IPS-20b (cell line): ENCODE measurements around the gene PTRH2.

Experiments used
- H3K27ac ChIP-seq: one replicate; pipeline ENCODE4 v1.5.1; 2013; ENCODE audit warnings: low read length
- H3K27me3 ChIP-seq: 2 replicates; pipeline ENCODE4 v1.6.1; 2013; ENCODE audit warnings: mild to moderate bottlenecking, low read length, inconsistent platforms; ENCODE audit not compliant: insufficient read depth
- H3K36me3 ChIP-seq: 2 replicates; pipeline ENCODE4 v1.6.1; 2013; ENCODE audit warnings: low read depth, mild to moderate bottlenecking, inconsistent platforms, low read length, moderate library complexity; ENCODE audit not compliant: insufficient read depth
- H3K4me1 ChIP-seq: 2 replicates; pipeline ENCODE4 v1.6.1; 2013; ENCODE audit warnings: mild to moderate bottlenecking, control low read depth, inconsistent platforms, low read length, moderate library complexity; ENCODE audit not compliant: insufficient read depth
- H3K4me3 ChIP-seq: 2 replicates; pipeline ENCODE4 v1.5.1; 2013; ENCODE audit warnings: mild to moderate bottlenecking, low read length, inconsistent platforms
- H3K9ac ChIP-seq: 2 replicates; pipeline ENCODE4 v1.6.1; 2013; ENCODE audit warnings: low read depth, mild to moderate bottlenecking, inconsistent platforms, low read length, moderate library complexity
- H3K9me3 ChIP-seq: 2 replicates; pipeline ENCODE4 v1.6.1; 2013; ENCODE audit warnings: mild to moderate bottlenecking, low read depth, low read length, inconsistent platforms; ENCODE audit not compliant: insufficient read depth

PTRH2 gene

GRCh38 chr17:59743842-59744241 is 36.6 kb upstream of the PTRH2 start:
- H3K27me3 ChIP-seq: no peaks in the 10 kb centered on the region
- H3K9me3 ChIP-seq: peaks cover 9% of the 10 kb centered on the region
- no peaks in the 10 kb centered on the region for H3K4me1 ChIP-seq

GRCh38 chr17:59737324-59737723 is 30.1 kb upstream of the PTRH2 start:
- Histone ChIP-seq H3K36me3 (peaks cover 10% of the 10 kb centered on the region), H3K9ac (no peak overlapping the region), H3K9me3 (no peaks in the 10 kb centered on the region)

More at GRCh38 chr17:59743842-59744241, 36.6 kb upstream of the PTRH2 start:
- Histone ChIP-seq H3K36me3 (peaks cover 6% of the 10 kb centered on the region), H3K4me3 (no peak overlapping the region), H3K9ac (no peak overlapping the region), H3K27ac (no peak overlapping the region)

GRCh38 chr17:59734226-59734625 is 27.0 kb upstream of the PTRH2 start:
- no peak overlapping the region for H3K9ac ChIP-seq
- H3K36me3 ChIP-seq: peaks cover 10% of the 10 kb centered on the region
- H3K27ac ChIP-seq: no peak overlapping the region
- H3K4me1 ChIP-seq: no peaks in the 10 kb centered on the region
- no peak overlapping the region for H3K4me3 ChIP-seq
- H3K9me3 ChIP-seq: no peaks in the 10 kb centered on the region
- H3K27me3 ChIP-seq: no peaks in the 10 kb centered on the region

More at GRCh38 chr17:59737324-59737723, 30.1 kb upstream of the PTRH2 start:
- Histone ChIP-seq H3K27ac (no peak overlapping the region), H3K27me3 (no peaks in the 10 kb centered on the region), H3K4me3 (no peak overlapping the region), H3K4me1 (no peaks in the 10 kb centered on the region)

GRCh38 chr17:59733697-59734096 is 26.5 kb upstream of the PTRH2 start:
- peaks cover 10% of the 10 kb centered on the region for H3K36me3 ChIP-seq

GRCh38 chr17:59730268-59730834 is 23.1 kb upstream of the PTRH2 start:
- Histone ChIP-seq H3K9ac (no peak overlapping the region), H3K9me3 (no peaks in the 10 kb centered on the region), H3K27me3 (no peaks in the 10 kb centered on the region), H3K36me3 (peaks cover 3% of the 10 kb centered on the region), H3K4me3 (no peak overlapping the region), H3K27ac (no peak overlapping the region), H3K4me1 (no peaks in the 10 kb centered on the region)

More at GRCh38 chr17:59733697-59734096, 26.5 kb upstream of the PTRH2 start:
- Histone ChIP-seq H3K9ac (no peak overlapping the region), H3K4me3 (no peak overlapping the region), H3K4me1 (no peaks in the 10 kb centered on the region), H3K9me3 (no peaks in the 10 kb centered on the region), H3K27ac (no peak overlapping the region), H3K27me3 (no peaks in the 10 kb centered on the region)

GRCh38 chr17:59727817-59728533 is 20.7 kb upstream of the PTRH2 start:
- Histone ChIP-seq H3K27me3 (no peaks in the 10 kb centered on the region), H3K9me3 (no peaks in the 10 kb centered on the region), H3K9ac (no peak overlapping the region), H3K4me1 (peaks cover 7% of the 10 kb centered on the region), H3K4me3 (no peak overlapping the region), H3K36me3 (no peaks in the 10 kb centered on the region), H3K27ac (no peak overlapping the region)

GRCh38 chr17:59725691-59726090 is 18.5 kb upstream of the PTRH2 start:
- Histone ChIP-seq H3K4me1 (peaks cover 7% of the 10 kb centered on the region), H3K27ac (no peak overlapping the region), H3K9ac (no peak overlapping the region), H3K9me3 (no peaks in the 10 kb centered on the region), H3K27me3 (no peaks in the 10 kb centered on the region), H3K4me3 (no peak overlapping the region), H3K36me3 (no peaks in the 10 kb centered on the region)

- no peaks in the 10 kb centered on the region for H3K27me3 ChIP-seq
- H3K9ac ChIP-seq: no peak overlapping the region
- H3K4me3 ChIP-seq: no peak overlapping the region
- no peak overlapping the region for H3K27ac ChIP-seq
- H3K36me3 ChIP-seq: no peaks in the 10 kb centered on the region
- no peaks in the 10 kb centered on the region for H3K9me3 ChIP-seq
- peaks cover 7% of the 10 kb centered on the region for H3K4me1 ChIP-seq
These were observed 16.4 kb upstream of the PTRH2 start for GRCh38 chr17:59723607-59724006.

- no peaks in the 10 kb centered on the region for H3K36me3 ChIP-seq
- peaks cover 7% of the 10 kb centered on the region for H3K4me1 ChIP-seq
- H3K9me3 ChIP-seq: no peaks in the 10 kb centered on the region
- H3K9ac ChIP-seq: no peak overlapping the region
- no peaks in the 10 kb centered on the region for H3K27me3 ChIP-seq
- H3K27ac ChIP-seq: no peak overlapping the region
- no peak overlapping the region for H3K4me3 ChIP-seq
These were observed 15.8 kb upstream of the PTRH2 start for GRCh38 chr17:59723041-59723440.

GRCh38 chr17:59722623-59723022 is 15.4 kb upstream of the PTRH2 start:
- H3K27me3 ChIP-seq: no peaks in the 10 kb centered on the region
- peaks cover 7% of the 10 kb centered on the region for H3K4me1 ChIP-seq
- H3K9ac ChIP-seq: no peak overlapping the region
- no peaks in the 10 kb centered on the region for H3K36me3 ChIP-seq
- H3K27ac ChIP-seq: no peak overlapping the region
- no peak overlapping the region for H3K4me3 ChIP-seq
- H3K9me3 ChIP-seq: no peaks in the 10 kb centered on the region

- H3K9ac ChIP-seq: no peak overlapping the region
- H3K4me1 ChIP-seq: peaks cover 7% of the 10 kb centered on the region
- H3K9me3 ChIP-seq: no peaks in the 10 kb centered on the region
- no peak overlapping the region for H3K27ac ChIP-seq
- H3K27me3 ChIP-seq: no peaks in the 10 kb centered on the region
- H3K4me3 ChIP-seq: no peak overlapping the region
- no peaks in the 10 kb centered on the region for H3K36me3 ChIP-seq
These were observed 12.3 kb upstream of the PTRH2 start for GRCh38 chr17:59719526-59719925.

GRCh38 chr17:59716427-59716826 is 9.2 kb upstream of the PTRH2 start:
- no peak overlapping the region for H3K4me3 ChIP-seq
- H3K27me3 ChIP-seq: no peaks in the 10 kb centered on the region
- H3K9ac ChIP-seq: no peak overlapping the region
- no peaks in the 10 kb centered on the region for H3K36me3 ChIP-seq
- H3K27ac ChIP-seq: no peak overlapping the region
- no peaks in the 10 kb centered on the region for H3K4me1 ChIP-seq
- H3K9me3 ChIP-seq: no peaks in the 10 kb centered on the region
